ENCODE measurements around the gene ZNF576.
A peak's percentile ranks its signal among the peaks of the same experiment; 100 is the strongest.
"Not testable (repeated sequence)": the region's sequence is repeated elsewhere in the genome, so short reads cannot be mapped to it uniquely, and the experiment has no call there.

Gene ZNF576, protein sequence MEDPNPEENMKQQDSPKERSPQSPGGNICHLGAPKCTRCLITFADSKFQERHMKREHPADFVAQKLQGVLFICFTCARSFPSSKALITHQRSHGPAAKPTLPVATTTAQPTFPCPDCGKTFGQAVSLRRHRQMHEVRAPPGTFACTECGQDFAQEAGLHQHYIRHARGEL

GRCh38 chr19:43595999-43596841 lies at the start of gene ZNF576, which contains the start of gene IRGQ:
Gene ZNF576 (plus strand): TSS chr19:43596595. CDS start chr19:43597109, 514 bp downstream.
Gene IRGQ (minus strand): TSS chr19:43596134. CDS start chr19:43595338, 796 bp downstream.
- DNase-seq (ENCODE audit: low read depth), result peak; percentile 100
- H3K4me3 ChIP-seq (ENCODE audit: low read depth, low read length), result peak within 1 kb of the TSS; percentile 85
- TF ChIP-seq, protein P1, sequence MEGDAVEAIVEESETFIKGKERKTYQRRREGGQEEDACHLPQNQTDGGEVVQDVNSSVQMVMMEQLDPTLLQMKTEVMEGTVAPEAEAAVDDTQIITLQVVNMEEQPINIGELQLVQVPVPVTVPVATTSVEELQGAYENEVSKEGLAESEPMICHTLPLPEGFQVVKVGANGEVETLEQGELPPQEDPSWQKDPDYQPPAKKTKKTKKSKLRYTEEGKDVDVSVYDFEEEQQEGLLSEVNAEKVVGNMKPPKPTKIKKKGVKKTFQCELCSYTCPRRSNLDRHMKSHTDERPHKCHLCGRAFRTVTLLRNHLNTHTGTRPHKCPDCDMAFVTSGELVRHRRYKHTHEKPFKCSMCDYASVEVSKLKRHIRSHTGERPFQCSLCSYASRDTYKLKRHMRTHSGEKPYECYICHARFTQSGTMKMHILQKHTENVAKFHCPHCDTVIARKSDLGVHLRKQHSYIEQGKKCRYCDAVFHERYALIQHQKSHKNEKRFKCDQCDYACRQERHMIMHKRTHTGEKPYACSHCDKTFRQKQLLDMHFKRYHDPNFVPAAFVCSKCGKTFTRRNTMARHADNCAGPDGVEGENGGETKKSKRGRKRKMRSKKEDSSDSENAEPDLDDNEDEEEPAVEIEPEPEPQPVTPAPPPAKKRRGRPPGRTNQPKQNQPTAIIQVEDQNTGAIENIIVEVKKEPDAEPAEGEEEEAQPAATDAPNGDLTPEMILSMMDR (conservative IDR thresholded peaks at IDR 0.05; ENCODE audit: low read depth, low read length), result peak; percentile 23

GRCh38 chr19:43547926-43548325 lies 48.5 kb upstream of the ZNF576 start:
- not testable (repeated sequence) for H3K4me3 ChIP-seq (ENCODE audit: low read depth, low read length); DNase-seq (ENCODE audit: low read depth)

- H3K4me3 ChIP-seq (ENCODE audit: low read depth, low read length), result no peak overlapping the region
- TF ChIP-seq, protein P1 (conservative IDR thresholded peaks at IDR 0.05; ENCODE audit: low read depth, low read length), result no peak
- DNase-seq (ENCODE audit: low read depth), result no peak
Measured at GRCh38 chr19:43548706-43549105, 47.7 kb upstream of the ZNF576 start.

DNA sequence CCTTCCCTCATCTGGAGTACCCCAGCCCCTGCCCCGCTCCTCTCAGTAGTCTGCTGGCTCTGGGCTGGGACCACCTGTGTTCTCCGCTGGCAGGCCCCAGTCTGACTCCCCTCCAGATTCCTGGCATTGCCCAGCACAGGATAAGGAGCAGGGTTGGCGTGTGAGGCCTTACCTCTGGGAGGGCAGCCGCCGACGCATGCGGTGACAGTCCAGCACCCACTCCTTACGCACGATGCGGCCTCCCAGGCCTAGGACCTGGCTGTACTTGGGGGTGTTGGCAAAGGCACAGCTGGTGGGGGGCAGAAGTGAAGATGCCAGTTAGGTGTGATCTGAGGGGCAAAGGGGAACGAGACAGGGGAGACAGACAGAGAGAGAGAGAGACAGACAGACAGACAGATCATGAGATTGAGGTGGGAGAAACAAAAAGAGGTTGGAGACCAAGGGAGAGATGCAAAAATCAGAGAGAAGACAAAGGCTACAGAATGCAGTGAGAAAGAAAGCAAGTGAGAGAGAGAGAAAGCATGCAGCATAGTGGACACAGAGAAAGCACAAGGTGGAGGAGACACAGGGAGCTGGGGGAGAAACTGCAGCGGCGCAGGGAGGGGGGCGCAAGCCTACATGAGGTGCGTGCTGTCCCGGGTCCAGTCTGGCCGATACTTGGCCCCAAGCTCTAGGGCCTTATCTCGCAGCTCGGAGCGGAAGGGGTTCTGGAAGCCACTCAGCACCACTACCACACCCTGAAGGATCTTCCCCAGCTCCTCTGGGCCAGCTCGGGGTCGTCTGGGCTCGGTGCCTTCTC lies 44.8 kb upstream of the ZNF576 start:
- DNase-seq (ENCODE audit: low read depth), result no peak
- no peak overlapping the region for H3K4me3 ChIP-seq (ENCODE audit: low read depth, low read length)
- TF ChIP-seq, protein P1 (conservative IDR thresholded peaks at IDR 0.05; ENCODE audit: low read depth, low read length), result no peak

DNA sequence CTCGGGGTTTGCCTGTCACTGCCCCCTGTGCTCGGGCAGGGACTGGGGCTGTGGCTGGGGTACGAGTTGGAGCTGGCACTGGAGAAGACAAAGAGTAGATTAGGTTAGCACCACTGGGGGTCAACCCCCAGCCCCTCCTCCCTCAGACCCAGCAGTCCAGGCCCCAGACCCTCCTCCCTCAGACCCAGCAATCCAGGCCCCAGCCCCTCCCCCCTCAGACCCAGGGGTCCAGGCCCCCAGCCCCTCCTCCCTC lies 44.3 kb upstream of the ZNF576 start:
- H3K4me3 ChIP-seq (ENCODE audit: low read depth, low read length), result no peak overlapping the region
- no peak for DNase-seq (ENCODE audit: low read depth)
- TF ChIP-seq, protein P1 (conservative IDR thresholded peaks at IDR 0.05; ENCODE audit: low read depth, low read length), result no peak

DNA sequence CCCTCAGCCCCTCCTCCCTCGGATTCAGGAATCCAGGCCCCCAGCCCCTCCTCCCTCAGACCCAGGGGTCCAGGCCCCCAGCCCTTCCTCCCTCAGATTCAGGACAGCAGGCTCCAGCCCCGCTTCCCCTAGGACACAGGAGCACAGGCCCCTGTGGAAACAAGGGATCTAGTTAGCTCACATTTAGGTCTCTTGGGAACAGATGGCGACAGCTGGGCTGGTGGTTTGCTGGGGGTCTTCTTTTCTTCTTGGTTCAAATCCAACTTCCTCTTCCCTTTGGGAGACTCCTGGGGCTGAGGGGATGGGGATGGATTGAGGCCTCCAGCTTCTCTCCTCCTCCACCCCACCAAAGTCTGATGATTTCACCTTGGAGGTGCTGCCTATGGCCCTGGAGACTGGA lies 43.8 kb upstream of the ZNF576 start:
- TF ChIP-seq, protein P1 (conservative IDR thresholded peaks at IDR 0.05; ENCODE audit: low read depth, low read length), result no peak
- DNase-seq (ENCODE audit: low read depth), result no peak
- H3K4me3 ChIP-seq (ENCODE audit: low read depth, low read length), result no peak overlapping the region

DNA sequence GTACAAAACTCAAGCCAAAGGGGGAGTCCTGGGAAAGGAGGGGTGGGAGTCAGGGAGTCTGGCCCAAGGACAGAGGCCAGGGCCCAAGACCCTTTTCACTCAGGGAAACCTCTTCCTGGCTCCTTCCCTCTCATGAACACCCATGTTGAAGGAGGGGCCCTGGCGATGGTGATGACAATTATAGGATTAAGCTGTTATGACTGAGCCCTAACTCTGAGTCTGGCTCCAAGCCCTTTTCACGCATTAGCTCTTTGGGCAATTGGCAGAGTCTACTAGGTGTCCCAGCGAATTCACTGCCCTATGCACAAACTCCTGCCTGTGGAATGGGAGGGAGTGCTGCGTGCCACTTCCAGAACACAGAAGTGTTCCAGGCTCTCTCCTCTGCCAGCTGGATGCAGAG lies 42.7 kb upstream of the ZNF576 start:
- no peak overlapping the region for H3K4me3 ChIP-seq (ENCODE audit: low read depth, low read length)
- TF ChIP-seq, protein P1 (conservative IDR thresholded peaks at IDR 0.05; ENCODE audit: low read depth, low read length), result no peak
- DNase-seq (ENCODE audit: low read depth), result no peak

Data from choroid plexus epithelial cell (primary cell).